Measurements from ENCODE around the gene SLC27A5.

DNA sequence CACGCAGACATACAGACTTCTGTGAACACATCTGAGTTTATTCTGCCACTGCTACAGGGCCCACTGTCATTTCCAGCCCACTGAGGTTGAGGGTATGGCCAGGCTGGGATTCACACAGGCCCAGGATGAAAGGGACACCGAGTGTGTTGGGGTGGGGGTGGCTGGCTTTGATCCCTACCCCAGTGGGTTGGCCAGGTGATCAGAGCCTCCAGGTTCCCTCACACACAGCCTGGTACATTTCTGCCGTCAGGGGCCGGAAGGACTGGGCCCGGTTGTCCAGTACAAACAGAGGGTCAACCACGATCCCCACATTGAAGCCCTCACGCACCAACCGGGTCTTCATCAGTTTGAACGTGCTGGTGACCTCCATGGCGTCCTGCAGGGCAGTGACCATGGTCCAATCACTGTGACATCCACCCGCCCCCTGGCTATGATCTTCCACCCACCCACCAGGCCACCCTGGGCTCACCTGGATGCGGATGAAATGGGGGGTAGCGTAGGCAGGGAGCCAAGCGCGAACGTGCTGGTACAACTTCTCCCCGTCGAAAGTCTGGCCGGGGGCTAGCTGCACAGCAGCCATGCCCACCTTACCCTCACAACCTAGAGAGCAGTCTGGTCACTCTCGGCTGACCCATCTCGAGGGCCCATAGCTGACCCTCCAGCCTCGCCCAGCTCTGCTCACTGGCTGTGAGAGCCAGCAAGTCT lies 13.3 kb downstream of the SLC27A5 start:
- TF ChIP-seq, protein P1, sequence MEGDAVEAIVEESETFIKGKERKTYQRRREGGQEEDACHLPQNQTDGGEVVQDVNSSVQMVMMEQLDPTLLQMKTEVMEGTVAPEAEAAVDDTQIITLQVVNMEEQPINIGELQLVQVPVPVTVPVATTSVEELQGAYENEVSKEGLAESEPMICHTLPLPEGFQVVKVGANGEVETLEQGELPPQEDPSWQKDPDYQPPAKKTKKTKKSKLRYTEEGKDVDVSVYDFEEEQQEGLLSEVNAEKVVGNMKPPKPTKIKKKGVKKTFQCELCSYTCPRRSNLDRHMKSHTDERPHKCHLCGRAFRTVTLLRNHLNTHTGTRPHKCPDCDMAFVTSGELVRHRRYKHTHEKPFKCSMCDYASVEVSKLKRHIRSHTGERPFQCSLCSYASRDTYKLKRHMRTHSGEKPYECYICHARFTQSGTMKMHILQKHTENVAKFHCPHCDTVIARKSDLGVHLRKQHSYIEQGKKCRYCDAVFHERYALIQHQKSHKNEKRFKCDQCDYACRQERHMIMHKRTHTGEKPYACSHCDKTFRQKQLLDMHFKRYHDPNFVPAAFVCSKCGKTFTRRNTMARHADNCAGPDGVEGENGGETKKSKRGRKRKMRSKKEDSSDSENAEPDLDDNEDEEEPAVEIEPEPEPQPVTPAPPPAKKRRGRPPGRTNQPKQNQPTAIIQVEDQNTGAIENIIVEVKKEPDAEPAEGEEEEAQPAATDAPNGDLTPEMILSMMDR (conservative IDR thresholded peaks at IDR 0.05; ENCODE audit: low read depth, low read length), result no peak
- TF ChIP-seq EZH2 (IDR thresholded peaks at IDR 0.05; ENCODE audit: borderline replicate concordance, low read depth, low read length, poor library complexity, severe bottlenecking), result no peak

Measured in A673 (cell line).